GM21515 (cell line): Measurements from ENCODE around the gene ATP1A2.
"Not testable (repeated sequence)": the region's sequence is repeated elsewhere in the genome, so short reads cannot be mapped to it uniquely, and the experiment has no call there.

ENCODE experiments used
- ATAC-seq: cut with Tn5 transposase; IDR thresholded peaks from one replicate; pipeline ENCODE4 v1.9.1; 2021; ENCODE audit not compliant: unreplicated experiment

Gene ATP1A2

DNA sequence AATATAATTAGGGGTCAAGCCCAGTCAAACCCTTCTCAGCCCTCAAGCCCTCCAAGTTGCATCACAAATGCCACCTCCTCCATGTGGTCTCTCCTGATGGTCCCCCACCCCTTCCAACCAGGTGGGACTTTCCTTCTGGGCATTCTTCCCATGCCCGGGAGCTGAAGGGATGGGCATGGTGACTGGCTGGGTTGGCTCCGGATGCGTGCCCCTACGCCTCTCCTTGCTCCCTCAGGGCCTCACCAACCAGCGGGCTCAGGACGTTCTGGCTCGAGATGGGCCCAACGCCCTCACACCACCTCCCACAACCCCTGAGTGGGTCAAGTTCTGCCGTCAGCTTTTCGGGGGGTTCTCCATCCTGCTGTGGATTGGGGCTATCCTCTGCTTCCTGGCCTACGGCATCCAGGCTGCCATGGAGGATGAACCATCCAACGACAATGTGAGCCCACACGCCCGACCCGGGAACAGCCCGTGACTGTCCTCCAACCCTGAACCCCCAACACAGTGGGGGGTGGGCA is 7.5 kb downstream of the ATP1A2 start:
- no peak for ATAC-seq

DNA sequence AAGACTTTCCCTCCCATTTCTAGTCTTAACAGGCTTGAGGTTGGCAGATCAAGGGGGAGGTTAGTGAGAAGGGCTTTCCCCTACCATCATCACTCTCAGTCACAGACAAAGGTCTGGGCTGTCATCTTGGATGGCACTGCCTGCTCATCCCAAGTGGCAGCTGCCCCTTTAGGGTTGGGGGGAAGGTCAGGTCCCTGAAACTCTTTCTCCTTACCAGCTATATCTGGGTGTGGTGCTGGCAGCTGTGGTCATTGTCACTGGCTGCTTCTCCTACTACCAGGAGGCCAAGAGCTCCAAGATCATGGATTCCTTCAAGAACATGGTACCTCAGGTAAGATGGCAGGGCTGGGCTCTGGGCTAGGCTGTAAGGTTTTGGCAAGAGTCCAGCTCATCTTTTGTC is 8.2 kb downstream of the ATP1A2 start:
- ATAC-seq = no peak

DNA sequence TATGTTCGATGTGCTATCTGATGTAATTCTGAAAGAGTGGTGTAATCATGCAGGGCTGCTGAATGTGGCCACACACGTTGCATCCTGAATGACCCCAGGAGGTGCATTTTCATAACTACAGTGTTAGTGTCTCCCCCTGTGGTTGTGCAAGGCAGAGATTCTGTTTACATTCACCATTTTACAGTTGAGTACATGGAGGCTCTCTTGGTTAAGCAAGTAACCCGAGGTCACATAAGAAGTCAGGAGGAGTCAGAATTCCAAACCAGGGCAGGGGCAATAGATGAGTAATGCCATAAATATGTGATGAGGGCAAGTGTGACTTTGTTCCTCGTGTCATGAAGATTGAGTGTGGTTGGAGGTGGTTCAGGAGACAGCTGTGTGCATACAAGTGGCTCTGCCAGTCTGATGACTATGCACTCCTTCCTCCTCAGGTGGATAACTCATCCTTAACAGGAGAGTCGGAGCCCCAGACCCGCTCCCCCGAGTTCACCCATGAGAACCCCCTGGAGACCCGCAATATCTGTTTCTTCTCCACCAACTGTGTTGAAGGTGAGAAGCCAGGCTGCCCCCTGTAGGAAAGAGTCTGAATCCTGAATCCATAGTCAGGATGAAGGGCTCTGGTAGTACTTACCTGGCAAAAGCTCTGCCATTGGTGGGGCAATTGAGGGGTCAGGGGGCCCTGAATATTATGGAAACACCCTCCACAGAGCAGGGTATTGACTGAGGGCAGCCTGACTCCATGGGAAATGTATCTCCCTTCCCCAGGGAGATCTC is 9.3 kb downstream of the ATP1A2 start:
- no peak for ATAC-seq

DNA sequence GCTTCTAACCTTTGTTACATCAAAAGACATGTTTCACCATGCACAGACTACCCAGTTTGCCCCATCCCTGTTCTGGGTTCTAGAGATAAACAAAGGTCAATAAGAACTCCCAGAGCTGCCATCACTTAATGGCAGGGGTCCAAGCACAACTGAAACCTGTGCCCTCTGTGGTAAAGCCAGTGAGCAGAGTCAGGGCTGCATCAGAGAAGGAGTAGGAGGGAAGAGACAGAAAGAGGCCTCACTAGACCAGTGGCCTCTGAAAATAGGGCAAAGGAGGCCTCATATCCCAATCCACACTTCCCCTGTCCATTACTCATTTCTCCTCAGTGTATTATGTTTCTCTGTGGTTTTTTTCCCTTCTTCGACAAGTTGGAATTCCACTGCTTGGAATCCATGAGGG is 10.2 kb downstream of the ATP1A2 start:
- ATAC-seq = no peak

DNA sequence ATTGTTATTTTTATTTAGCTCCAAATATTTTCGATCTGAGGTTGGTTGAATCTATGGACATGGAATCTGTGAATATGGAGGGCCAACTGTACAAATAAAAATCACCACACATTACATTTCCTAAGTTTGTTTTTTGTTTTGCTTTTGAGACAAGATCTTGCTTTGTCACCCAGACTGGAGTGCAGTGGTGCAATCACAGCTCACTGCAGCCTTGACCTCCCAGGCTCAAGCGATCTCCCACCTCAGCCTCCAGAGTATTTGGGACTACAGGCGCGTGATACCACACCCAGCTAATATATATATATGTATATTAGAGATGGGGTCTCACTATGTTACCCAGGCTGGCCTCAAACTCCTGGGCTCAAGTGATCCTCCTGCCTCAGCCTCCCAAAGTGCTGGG is 10.8 kb downstream of the ATP1A2 start:
- ATAC-seq = not testable (repeated sequence)

- ATAC-seq = no peak
Observed at GRCh38 chr1:160127381-160127780, 11.8 kb downstream of the ATP1A2 start.

DNA sequence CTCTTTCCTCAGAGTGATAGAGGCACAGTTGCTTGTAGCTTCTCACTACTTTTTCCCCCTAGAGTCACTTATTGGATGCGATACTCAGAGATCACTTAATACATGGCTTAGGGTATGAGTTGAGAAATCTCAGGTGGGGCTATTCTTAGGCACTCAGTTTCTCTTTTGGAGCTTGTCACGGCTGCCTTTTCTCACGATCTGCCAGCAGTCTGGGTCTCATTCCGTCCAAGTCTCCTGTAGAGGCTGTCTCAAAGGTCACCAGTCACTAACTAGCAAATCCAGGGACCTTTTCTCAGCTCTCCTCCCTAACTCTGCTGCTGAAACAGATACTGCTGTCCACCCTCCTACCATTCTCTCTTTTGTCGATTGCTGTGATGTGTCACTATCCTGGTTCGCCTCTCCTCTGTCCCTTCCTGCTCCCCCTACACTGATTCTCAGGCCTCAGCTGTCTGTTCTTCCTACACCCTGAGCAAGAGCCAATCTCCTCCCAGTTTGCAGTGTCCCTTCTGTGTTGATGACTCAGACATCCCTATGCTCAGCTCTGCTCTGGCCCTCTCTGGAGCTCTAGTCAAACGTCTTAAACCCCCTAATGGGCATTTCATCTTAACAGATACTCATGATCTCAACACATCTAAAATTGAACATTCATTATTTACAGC is 12.4 kb downstream of the ATP1A2 start:
- no peak for ATAC-seq

DNA sequence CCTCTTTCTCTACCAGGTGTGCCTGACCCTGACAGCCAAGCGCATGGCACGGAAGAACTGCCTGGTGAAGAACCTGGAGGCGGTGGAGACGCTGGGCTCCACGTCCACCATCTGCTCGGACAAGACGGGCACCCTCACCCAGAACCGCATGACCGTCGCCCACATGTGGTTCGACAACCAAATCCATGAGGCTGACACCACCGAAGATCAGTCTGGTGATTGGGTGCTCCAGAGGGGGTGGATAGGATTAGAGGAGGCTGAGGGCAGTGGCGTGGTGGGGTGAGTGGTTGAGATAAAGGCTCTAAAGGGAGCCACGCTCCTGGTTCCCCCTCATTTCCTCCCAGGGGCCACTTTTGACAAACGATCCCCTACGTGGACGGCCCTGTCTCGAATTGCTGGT is 13.1 kb downstream of the ATP1A2 start:
- no peak for ATAC-seq

GRCh38 chr1:160129046-160129445 is 13.5 kb downstream of the ATP1A2 start:
- no peak for ATAC-seq

DNA sequence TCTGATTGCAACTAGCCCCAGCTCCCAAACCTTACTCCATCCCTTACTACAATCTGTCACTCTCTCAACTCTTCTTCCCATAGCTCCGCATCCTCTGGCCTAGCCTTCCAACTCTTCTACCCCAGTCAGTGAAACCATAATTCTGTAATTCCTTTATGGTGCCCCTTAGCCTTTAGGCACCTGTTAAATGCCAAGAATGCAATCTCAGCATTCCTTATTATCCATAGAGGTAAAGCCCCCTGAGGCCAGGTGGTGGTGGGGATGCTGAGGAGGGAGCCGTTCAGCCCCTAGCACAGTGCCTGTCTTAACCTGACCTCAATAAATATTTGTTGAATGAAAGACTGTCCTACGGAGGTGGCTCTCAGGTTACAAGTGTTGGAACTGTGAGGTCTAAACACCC is 14.0 kb downstream of the ATP1A2 start:
- ATAC-seq = no peak

GRCh38 chr1:160129966-160130365 is 14.4 kb downstream of the ATP1A2 start:
- no peak for ATAC-seq

- ATAC-seq = no peak
Observed at GRCh38 chr1:160130486-160130885, 14.9 kb downstream of the ATP1A2 start.

GRCh38 chr1:160130939-160131338 is 15.4 kb downstream of the ATP1A2 start:
- no peak for ATAC-seq

- ATAC-seq = no peak
Observed at GRCh38 chr1:160131803-160132565, 16.4 kb downstream of the ATP1A2 start.

- no peak for ATAC-seq
Observed at GRCh38 chr1:160133990-160134770, 18.6 kb downstream of the ATP1A2 start.

DNA sequence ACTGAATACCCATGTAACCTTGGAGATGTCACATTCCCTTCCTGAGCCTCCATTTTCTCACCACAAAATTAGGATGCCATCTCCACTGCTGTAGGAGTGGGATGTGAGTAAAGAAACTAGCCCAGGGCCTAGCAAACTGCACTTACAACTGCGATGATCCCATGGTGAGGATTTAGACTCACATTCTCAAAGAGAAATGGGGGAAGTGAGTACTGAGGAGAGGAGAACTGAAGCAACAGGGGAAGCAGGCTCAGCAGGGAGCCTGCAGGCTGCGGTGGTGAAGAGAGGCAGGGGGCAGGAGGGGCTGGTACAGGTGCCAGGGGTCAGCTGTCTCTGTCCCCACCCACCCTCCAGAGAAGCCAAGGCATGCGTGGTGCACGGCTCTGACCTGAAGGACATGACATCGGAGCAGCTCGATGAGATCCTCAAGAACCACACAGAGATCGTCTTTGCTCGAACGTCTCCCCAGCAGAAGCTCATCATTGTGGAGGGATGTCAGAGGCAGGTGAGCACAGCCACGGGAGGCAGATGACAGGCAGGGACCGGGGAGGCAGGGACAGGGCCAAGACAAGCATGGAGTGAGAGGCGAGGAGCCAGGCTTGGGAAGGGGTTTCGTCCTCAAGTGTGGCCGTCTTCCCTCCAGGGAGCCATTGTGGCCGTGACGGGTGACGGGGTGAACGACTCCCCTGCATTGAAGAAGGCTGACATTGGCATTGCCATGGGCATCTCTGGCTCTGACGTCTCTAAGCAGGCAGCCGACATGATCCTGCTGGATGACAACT is 19.4 kb downstream of the ATP1A2 start:
- ATAC-seq = no peak

GRCh38 chr1:160136121-160136925 is 20.8 kb downstream of the ATP1A2 start:
- no peak for ATAC-seq

- no peak for ATAC-seq
Observed at GRCh38 chr1:160136926-160137200, 21.3 kb downstream of the ATP1A2 start.

- no peak for ATAC-seq
Observed at GRCh38 chr1:160137216-160137862, 21.8 kb downstream of the ATP1A2 start.
